ENCODE measurements around the gene SLC25A48.

SLC25A48 gene

DNA sequence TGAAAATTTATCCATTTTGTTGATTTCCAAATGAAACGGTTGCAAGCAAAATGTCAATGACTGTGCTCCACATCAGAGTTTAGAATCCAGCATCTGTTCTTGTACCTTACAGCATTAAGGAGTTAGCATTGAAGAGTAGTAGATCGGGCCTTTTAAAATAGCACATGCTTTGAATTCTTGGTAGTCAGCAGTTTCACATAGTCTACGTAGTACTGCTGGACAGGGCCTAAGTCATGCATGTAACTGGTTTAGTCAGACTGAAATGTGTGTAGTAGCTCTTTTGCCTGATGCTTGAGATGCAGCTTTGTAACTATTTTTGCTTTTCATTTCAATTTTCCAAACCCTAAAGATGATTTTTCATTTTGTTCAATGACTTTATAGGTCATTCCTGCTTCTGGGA, 100.5 kb downstream of the SLC25A48 start:
- DNase-seq: no peak

- DNase-seq: no peak
These were observed 102.9 kb downstream of the SLC25A48 start for GRCh38 chr5:135937245-135937911.
